Spinal cord (tissue), 10 donors: ENCODE results near the gene NOS1AP. TPM values are rescaled to one million over a fixed set of nuclear protein-coding genes. Genes with fewer than 3 reads are reported as not detected.
A peak's percentile ranks its signal among the peaks of the same experiment; 100 is the strongest.

Experiments used
- DNase-seq, 6 donors: peaks; one replicate each; pipeline versions ENCODE4 v3.0.0 to v3.0.0-alpha.2; 2013 to 2015; ENCODE audit warnings: low spot score in 6 of 6, low read depth in 4 of 6
- H3K27ac ChIP-seq: one replicate; pipeline ENCODE4 v1.5.1; 2013; ENCODE audit warnings: low read depth, low read length, control low read depth
- H3K27me3 ChIP-seq: one replicate; pipeline ENCODE4 v1.6.1; 2013; ENCODE audit warnings: low read length; ENCODE audit not compliant: control insufficient read depth, insufficient read depth
- H3K36me3 ChIP-seq: one replicate; pipeline ENCODE4 v1.6.1; 2013; ENCODE audit warnings: low read length; ENCODE audit not compliant: control insufficient read depth, insufficient read depth
- H3K4me1 ChIP-seq: one replicate; pipeline ENCODE4 v1.6.1; 2013; ENCODE audit warnings: low read length; ENCODE audit not compliant: control insufficient read depth, insufficient read depth
- H3K4me3 ChIP-seq: one replicate; pipeline ENCODE4 v1.5.1; 2013; ENCODE audit warnings: low read depth, low read length, control low read depth
- H3K9me3 ChIP-seq: one replicate; pipeline ENCODE4 v1.6.1; 2013; ENCODE audit warnings: low read length; ENCODE audit not compliant: control insufficient read depth, insufficient read depth
- WGBS: methylation state at CpG from one replicate; pipeline ENCODE4 v1.1.5; 2013; ENCODE audit warnings: missing lambda C conversion rate; ENCODE audit not compliant: insufficient coverage; 5-methylcytosine and 5-hydroxymethylcytosine counted together
- polyA plus RNA-seq, 2 donors: library from polyadenylated mRNA; unstranded; fragments of 120-200 nt; gene quantifications; one replicate each; pipeline ENCODE4 v1.2.1, GENCODE V29; 2013; ENCODE audit not compliant: insufficient read length in 2 of 2
- total RNA-seq, 2 donors: library from RNA; depleted of rRNA in 1 of 2; stranded (reverse); fragments of 120-200 nt in 1 of 2; fragments of >200 nt in 1 of 2; gene quantifications; one replicate each; pipeline versions ENCODE4 v1.2.3 to v1.2.4, GENCODE V29; 2013 to 2014
- donor health status: healthy.

The NOS1AP gene
- total and polyA plus RNA-seq, 4 donors, result 4.2 to 9.9 (median 8.1) TPM

GRCh38 chr1:162093095-162093494, 23.6 kb downstream of the NOS1AP start:
- H3K36me3 ChIP-seq, result no peaks in the 10 kb centered on the region
- H3K27ac ChIP-seq, result no peak overlapping the region
- WGBS, result 100% methylated on average over 1 of the region's 1 CpG

GRCh38 chr1:162094271-162094670, 24.8 kb downstream of the NOS1AP start:
- WGBS, result no CpG with 5 or more reads among the region's 1 CpG
- H3K36me3 ChIP-seq, result no peaks in the 10 kb centered on the region
- H3K9me3 ChIP-seq, result no peaks in the 10 kb centered on the region
- no peak for DNase-seq
- no peaks in the 10 kb centered on the region for H3K4me1 ChIP-seq
- H3K27ac ChIP-seq, result no peak overlapping the region
- H3K27me3 ChIP-seq, result no peaks in the 10 kb centered on the region
- no peak overlapping the region for H3K4me3 ChIP-seq

More at GRCh38 chr1:162093095-162093494, 23.6 kb downstream of the NOS1AP start:
- DNase-seq, result no peak
- no peaks in the 10 kb centered on the region for H3K27me3 ChIP-seq
- H3K4me3 ChIP-seq, result no peak overlapping the region
- no peaks in the 10 kb centered on the region for H3K4me1 ChIP-seq
- H3K9me3 ChIP-seq, result no peaks in the 10 kb centered on the region

- H3K27ac ChIP-seq, result no peak overlapping the region
Measured at GRCh38 chr1:162094723-162095122, 25.2 kb downstream of the NOS1AP start.

GRCh38 chr1:162107911-162108310, 38.4 kb downstream of the NOS1AP start:
- WGBS, result 88% methylated on average over 1 of the region's 3 CpGs
- no peaks in the 10 kb centered on the region for H3K36me3 ChIP-seq
- peaks cover 2% of the 10 kb centered on the region for H3K9me3 ChIP-seq
- no peaks in the 10 kb centered on the region for H3K27me3 ChIP-seq
- no peak overlapping the region for H3K27ac ChIP-seq
- H3K4me1 ChIP-seq, result no peaks in the 10 kb centered on the region
- no peak for DNase-seq
- no peak overlapping the region for H3K4me3 ChIP-seq

More at GRCh38 chr1:162094723-162095122, 25.2 kb downstream of the NOS1AP start:
- no peak overlapping the region for H3K4me3 ChIP-seq
- DNase-seq, result no peak
- H3K36me3 ChIP-seq, result no peaks in the 10 kb centered on the region
- no peaks in the 10 kb centered on the region for H3K4me1 ChIP-seq
- H3K9me3 ChIP-seq, result no peaks in the 10 kb centered on the region
- WGBS, result no CpG with 5 or more reads among the region's 2 CpGs
- no peaks in the 10 kb centered on the region for H3K27me3 ChIP-seq

- Histone ChIP-seq H3K4me1 (no peaks in the 10 kb centered on the region), H3K36me3 (no peaks in the 10 kb centered on the region), H3K9me3 (peaks cover 2% of the 10 kb centered on the region), H3K27ac (no peak overlapping the region), H3K27me3 (no peaks in the 10 kb centered on the region), H3K4me3 (no peak overlapping the region)
- no peak for DNase-seq
Measured at GRCh38 chr1:162108426-162108825, 38.9 kb downstream of the NOS1AP start.

GRCh38 chr1:162110910-162111309, 41.4 kb downstream of the NOS1AP start:
- Histone ChIP-seq H3K4me1 (no peaks in the 10 kb centered on the region), H3K27ac (no peak overlapping the region), H3K4me3 (no peak overlapping the region), H3K9me3 (no peaks in the 10 kb centered on the region), H3K27me3 (no peaks in the 10 kb centered on the region), H3K36me3 (no peaks in the 10 kb centered on the region)
- no peak for DNase-seq

GRCh38 chr1:162111572-162111971, 42.1 kb downstream of the NOS1AP start:
- no peak for DNase-seq
- WGBS, result 96% methylated on average over 3 of the region's 4 CpGs
- no peak overlapping the region for H3K4me3 ChIP-seq
- no peaks in the 10 kb centered on the region for H3K4me1 ChIP-seq
- H3K9me3 ChIP-seq, result no peaks in the 10 kb centered on the region
- H3K27ac ChIP-seq, result no peak overlapping the region
- H3K36me3 ChIP-seq, result no peaks in the 10 kb centered on the region
- no peaks in the 10 kb centered on the region for H3K27me3 ChIP-seq

- no peaks in the 10 kb centered on the region for H3K27me3 ChIP-seq
- no peak overlapping the region for H3K27ac ChIP-seq
- no peak overlapping the region for H3K4me3 ChIP-seq
- 68% methylated on average over 4 of the region's 6 CpGs for WGBS
- H3K4me1 ChIP-seq, result peaks cover 6% of the 10 kb centered on the region
- H3K9me3 ChIP-seq, result no peaks in the 10 kb centered on the region
- DNase-seq, result no peak
- no peaks in the 10 kb centered on the region for H3K36me3 ChIP-seq
Measured at GRCh38 chr1:162113419-162113818, 43.9 kb downstream of the NOS1AP start.

GRCh38 chr1:162117039-162117774, 47.7 kb downstream of the NOS1AP start:
- peak in 2 of 6 donors; percentile 21 to 67 for DNase-seq
- WGBS, result 79% methylated on average over 2 of the region's 3 CpGs
- no peak overlapping the region for H3K4me3 ChIP-seq
- peaks cover 6% of the 10 kb centered on the region for H3K4me1 ChIP-seq
- H3K9me3 ChIP-seq, result no peaks in the 10 kb centered on the region
- no peaks in the 10 kb centered on the region for H3K27me3 ChIP-seq
- no peak overlapping the region for H3K27ac ChIP-seq
- no peaks in the 10 kb centered on the region for H3K36me3 ChIP-seq

GRCh38 chr1:162118063-162118462, 48.6 kb downstream of the NOS1AP start:
- Histone ChIP-seq H3K27me3 (no peaks in the 10 kb centered on the region), H3K4me1 (peaks cover 6% of the 10 kb centered on the region), H3K4me3 (no peak overlapping the region), H3K9me3 (no peaks in the 10 kb centered on the region), H3K36me3 (no peaks in the 10 kb centered on the region), H3K27ac (no peak overlapping the region)
- 91% methylated on average over 6 of the region's 9 CpGs for WGBS
- no peak for DNase-seq
